Sigmoid colon (tissue), 4 donors: ENCODE results near the gene PLTP.

ENCODE experiments used
- EP300 ChIP-seq, 4 donors: sonication (generic); formaldehyde crosslinking; IDR thresholded peaks; one replicate each; pipeline ENCODE4 v1.6.1; 2017; ENCODE audit warnings: antibody characterized with exemption in 4 of 4
- POLR2A ChIP-seq, 2 donors: fragments of 450-650 bp; IDR thresholded peaks; one replicate each; pipeline ENCODE4 v1.6.1; 2016; ENCODE audit warnings: antibody characterized with exemption in 2 of 2, mild to moderate bottlenecking in 2 of 2, moderate library complexity in 2 of 2
- POLR2AphosphoS5 ChIP-seq, 4 donors: sonication (generic); formaldehyde crosslinking; IDR thresholded peaks; one replicate each; pipeline ENCODE4 v1.6.1; 2017; ENCODE audit warnings: antibody characterized with exemption in 4 of 4
- TF ChIP-seq, protein P1 (sequence below), 4 experiments: fragments of 450-650 bp in 3 of 4; fragments of 200-600 bp in 1 of 4; IDR thresholded peaks; one replicate each; pipeline ENCODE4 v1.5.1; 2016 to 2019; ENCODE audit warnings: antibody characterized with exemption in 4 of 4, mild to moderate bottlenecking in 3 of 4, moderate library complexity in 2 of 4

DNA sequence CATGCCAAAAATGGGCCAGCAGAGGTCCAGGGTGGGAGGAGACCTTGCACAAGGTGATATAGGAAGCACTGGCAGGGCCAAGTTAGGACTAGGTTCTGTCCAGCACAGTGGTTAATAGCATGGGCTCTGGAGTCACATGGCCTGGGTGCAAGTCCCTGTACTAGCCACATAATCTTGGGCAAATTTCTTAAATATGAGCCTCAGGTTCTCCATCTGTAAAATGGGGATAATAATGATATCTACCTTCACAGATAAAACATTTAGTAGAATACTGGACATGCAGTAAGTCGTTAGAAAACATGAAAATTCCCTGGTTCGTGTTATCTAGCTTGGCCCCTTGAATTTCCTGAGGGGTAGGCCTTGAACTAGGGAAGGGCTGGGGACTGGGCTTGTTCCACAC lies 14.7 kb downstream of the PLTP start:
- TF ChIP-seq EP300 (IDR thresholded peaks at IDR 0.05) (no peak), POLR2A (IDR thresholded peaks at IDR 0.05) (no peak), POLR2AphosphoS5 (IDR thresholded peaks at IDR 0.05) (no peak)
- TF ChIP-seq, protein P1, sequence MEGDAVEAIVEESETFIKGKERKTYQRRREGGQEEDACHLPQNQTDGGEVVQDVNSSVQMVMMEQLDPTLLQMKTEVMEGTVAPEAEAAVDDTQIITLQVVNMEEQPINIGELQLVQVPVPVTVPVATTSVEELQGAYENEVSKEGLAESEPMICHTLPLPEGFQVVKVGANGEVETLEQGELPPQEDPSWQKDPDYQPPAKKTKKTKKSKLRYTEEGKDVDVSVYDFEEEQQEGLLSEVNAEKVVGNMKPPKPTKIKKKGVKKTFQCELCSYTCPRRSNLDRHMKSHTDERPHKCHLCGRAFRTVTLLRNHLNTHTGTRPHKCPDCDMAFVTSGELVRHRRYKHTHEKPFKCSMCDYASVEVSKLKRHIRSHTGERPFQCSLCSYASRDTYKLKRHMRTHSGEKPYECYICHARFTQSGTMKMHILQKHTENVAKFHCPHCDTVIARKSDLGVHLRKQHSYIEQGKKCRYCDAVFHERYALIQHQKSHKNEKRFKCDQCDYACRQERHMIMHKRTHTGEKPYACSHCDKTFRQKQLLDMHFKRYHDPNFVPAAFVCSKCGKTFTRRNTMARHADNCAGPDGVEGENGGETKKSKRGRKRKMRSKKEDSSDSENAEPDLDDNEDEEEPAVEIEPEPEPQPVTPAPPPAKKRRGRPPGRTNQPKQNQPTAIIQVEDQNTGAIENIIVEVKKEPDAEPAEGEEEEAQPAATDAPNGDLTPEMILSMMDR (IDR thresholded peaks at IDR 0.05): no peak
